NCI-H187 (cell line): Measurements from ENCODE around the gene PTTG1IP.

Experiments used
- DNase-seq, 2 experiments: peaks; one replicate each; lab custom pipeline; 2025; lab: John Stamatoyannopoulos, UW

Gene PTTG1IP

GRCh38 chr21:44909719-44910118 lies 36.2 kb upstream of the PTTG1IP start:
- DNase-seq, result no peak

GRCh38 chr21:44908908-44909307 lies 35.4 kb upstream of the PTTG1IP start:
- no peak for DNase-seq

- no peak for DNase-seq
These were observed 34.7 kb upstream of the PTTG1IP start for GRCh38 chr21:44907966-44908895.

- no peak for DNase-seq
These were observed 33.9 kb upstream of the PTTG1IP start for GRCh38 chr21:44907225-44907965.

- no peak for DNase-seq
These were observed 32.2 kb upstream of the PTTG1IP start for GRCh38 chr21:44905728-44906090.

- no peak for DNase-seq
These were observed 31.7 kb upstream of the PTTG1IP start for GRCh38 chr21:44905016-44905727.

- no peak for DNase-seq
These were observed 30.8 kb upstream of the PTTG1IP start for GRCh38 chr21:44904141-44904923.

GRCh38 chr21:44903689-44904088 lies 30.2 kb upstream of the PTTG1IP start:
- DNase-seq, result no peak

- DNase-seq, result no peak
These were observed 29.7 kb upstream of the PTTG1IP start for GRCh38 chr21:44903050-44903685.

- DNase-seq, result no peak
These were observed 29.0 kb upstream of the PTTG1IP start for GRCh38 chr21:44902268-44903049.

- no peak for DNase-seq
These were observed 28.0 kb upstream of the PTTG1IP start for GRCh38 chr21:44901391-44902074.

GRCh38 chr21:44900559-44901251 lies 27.2 kb upstream of the PTTG1IP start:
- DNase-seq, result no peak

- DNase-seq, result no peak
These were observed 26.5 kb upstream of the PTTG1IP start for GRCh38 chr21:44899768-44900558.

GRCh38 chr21:44898851-44899767 lies 25.6 kb upstream of the PTTG1IP start:
- DNase-seq, result no peak

GRCh38 chr21:44898011-44898488 lies 24.6 kb upstream of the PTTG1IP start:
- no peak for DNase-seq

- no peak for DNase-seq
These were observed 24.0 kb upstream of the PTTG1IP start for GRCh38 chr21:44897326-44898010.
